Measurements from ENCODE around the gene GPR18.

- TF ChIP-seq, protein P1, sequence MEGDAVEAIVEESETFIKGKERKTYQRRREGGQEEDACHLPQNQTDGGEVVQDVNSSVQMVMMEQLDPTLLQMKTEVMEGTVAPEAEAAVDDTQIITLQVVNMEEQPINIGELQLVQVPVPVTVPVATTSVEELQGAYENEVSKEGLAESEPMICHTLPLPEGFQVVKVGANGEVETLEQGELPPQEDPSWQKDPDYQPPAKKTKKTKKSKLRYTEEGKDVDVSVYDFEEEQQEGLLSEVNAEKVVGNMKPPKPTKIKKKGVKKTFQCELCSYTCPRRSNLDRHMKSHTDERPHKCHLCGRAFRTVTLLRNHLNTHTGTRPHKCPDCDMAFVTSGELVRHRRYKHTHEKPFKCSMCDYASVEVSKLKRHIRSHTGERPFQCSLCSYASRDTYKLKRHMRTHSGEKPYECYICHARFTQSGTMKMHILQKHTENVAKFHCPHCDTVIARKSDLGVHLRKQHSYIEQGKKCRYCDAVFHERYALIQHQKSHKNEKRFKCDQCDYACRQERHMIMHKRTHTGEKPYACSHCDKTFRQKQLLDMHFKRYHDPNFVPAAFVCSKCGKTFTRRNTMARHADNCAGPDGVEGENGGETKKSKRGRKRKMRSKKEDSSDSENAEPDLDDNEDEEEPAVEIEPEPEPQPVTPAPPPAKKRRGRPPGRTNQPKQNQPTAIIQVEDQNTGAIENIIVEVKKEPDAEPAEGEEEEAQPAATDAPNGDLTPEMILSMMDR (IDR thresholded peaks at IDR 0.05): no peak
- TF ChIP-seq POLR2A (IDR thresholded peaks at IDR 0.05) (no peak), EP300 (IDR thresholded peaks at IDR 0.05) (no peak)
These were observed 34.2 kb downstream of the GPR18 start for GRCh38 chr13:99224021-99224420.
